GM21576 (cell line): ENCODE results near the gene ZNF593OS.

ENCODE experiments used
- ATAC-seq: cut with Tn5 transposase; IDR thresholded peaks from one replicate; pipeline ENCODE4 v1.9.1; 2021; ENCODE audit warnings: mild to moderate bottlenecking, moderate library complexity; ENCODE audit not compliant: unreplicated experiment

Gene ZNF593OS

DNA sequence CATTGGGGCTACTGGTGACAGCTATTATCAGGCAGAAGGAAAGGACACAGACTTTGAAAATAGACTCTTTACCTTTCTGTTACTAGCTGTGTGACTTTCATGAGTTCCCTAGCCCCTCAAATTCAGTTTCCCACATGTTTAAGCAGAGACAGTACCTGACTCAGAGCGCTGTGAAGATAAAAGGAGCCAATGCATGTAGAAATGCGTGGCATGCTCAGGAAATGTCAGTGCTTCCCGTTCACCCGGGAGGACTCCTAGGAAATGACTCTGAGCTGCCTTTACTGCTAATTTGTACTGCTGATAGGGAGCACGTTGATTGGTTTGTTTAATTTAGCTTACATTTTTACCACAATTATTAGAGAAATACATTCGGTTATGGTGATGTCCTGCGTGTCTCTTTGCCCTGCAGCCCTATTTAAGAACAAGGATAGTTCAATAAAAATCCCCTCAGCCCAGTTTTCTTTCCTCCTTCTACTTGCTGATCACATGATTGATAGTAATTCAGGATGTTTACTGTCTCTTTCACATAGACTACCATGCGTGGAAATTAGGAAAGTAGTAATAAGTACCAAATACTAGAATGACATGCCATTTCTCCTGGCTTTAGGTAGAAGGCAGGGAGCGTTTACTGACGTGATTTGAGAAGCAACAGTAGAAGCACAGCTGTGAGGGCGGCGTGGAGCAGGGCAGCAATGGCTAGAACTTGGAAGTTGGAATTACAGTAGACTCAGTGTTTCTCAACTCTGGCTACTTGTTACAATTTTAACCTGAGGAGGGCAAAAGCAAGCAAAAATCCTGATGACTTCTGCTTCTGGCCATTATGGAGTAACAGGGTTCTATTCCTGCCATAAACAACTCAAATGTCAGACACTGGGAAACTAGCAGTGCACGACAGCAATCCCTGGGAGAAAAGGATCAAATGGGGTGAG lies 44.1 kb downstream of the ZNF593OS start:
- no peak for ATAC-seq

DNA sequence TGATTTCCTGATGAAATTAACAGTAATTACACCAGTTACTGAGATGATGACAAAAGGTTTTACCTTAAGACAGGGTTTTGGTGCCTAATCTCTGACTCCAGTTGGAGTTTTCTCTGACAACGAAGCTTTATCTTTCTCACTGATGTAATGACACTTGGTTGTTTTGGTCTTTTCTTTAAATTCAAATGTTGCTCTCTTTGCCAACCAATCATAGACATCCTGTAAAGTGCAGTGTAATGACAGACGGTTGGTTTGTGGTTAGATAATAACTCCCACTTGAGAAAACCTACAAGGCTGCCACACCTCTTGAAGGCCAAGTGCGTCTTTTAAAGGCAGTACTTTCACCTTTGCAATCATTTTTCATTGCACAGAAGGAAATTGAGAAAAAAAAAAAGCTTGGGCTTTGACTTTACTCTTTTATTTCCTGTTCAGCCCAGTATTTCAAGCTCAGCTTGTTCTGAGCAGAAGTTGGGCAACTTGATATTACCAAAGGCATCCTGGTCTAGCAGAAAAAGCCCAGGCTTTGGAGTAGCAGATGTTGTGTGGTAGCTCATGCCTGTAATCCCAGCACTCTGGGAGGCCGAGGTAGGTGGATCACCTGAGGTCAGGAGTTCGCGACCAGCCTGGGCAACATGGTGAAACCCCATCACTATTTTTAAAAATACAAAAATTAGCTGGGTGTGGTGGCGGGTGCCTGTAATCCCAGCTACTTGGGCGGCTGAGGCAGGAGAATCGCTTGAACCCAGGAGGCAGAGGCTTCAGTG lies 45.1 kb downstream of the ZNF593OS start:
- ATAC-seq: no peak

DNA sequence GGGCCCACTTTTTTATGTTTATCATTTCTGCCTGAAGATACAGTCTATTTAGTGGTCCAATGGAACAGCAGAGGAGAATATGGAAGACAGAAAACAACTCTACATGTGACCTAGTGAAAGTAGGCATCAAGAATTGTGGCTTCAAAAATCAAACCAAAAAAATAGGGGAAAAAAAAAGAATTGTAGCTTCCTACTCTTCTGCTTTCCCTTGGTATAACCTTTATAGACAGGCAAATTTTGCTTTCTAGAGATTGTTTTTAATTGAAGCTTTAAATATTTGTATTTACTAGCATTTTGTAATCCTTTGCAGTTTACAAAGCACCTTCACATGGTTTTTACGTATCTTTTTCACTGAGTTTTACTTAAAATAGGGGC lies 45.7 kb downstream of the ZNF593OS start:
- ATAC-seq: no peak

DNA sequence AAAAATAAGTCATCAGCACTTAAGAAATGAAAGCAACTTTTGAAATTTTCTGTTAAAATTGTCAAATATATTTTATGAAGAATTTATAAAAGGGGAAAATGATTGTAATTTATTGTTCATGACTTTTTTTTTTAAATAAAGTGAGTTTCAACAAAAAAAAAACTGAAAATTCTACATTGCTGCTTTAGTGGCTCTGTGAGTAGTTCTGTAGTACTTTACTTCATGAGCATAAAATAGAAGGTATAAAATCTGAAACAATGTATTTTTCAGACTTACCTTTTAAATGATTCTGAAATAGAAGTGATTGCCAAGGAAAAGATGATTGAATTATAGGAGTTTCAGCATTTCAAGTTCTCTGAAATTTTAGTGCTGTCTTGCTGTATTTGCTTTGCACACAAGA lies 46.2 kb downstream of the ZNF593OS start:
- ATAC-seq: no peak

DNA sequence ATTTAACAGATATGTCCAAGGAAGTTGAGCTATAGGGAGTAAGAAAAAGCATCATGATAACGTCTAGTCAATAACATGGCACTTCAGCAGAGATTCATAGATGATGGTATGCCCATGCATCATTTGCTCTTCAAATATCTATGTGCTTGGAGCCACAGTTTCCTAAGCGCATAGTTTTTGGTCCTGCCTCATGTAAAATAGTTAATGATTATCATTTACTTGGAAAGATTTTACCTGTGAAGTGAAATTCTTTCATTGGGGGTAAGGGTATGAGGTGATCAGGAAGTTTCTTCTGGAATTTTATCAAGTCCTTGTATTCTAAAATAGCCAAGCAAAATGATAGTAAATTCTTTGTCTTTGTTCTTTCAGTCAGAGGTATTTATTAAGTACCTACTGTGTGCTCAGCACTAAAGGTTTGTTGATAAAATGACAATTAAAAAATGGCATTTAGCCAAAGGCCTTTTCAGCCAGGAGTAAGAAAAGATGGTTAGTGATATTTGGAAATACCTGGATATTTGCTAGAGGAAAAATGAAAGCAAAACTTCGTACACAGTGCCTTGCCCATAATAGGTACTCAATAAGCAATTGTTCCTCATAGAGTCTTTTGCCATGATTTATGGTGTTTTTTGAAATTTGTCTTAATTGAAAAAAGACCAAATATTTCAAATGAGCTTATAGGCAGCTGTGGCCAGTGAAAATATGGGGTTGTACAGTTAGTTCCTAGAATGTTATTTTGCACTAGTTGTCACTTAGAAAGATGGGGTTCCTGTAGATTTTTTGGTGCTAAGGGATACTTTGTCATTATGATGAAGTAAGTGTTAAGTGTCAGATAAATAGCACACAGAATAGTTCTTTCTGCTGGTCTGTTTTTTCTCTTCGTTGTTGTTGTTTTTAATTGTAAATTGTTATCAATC lies 47.0 kb downstream of the ZNF593OS start:
- ATAC-seq: no peak

- ATAC-seq: no peak
These were observed 48.4 kb downstream of the ZNF593OS start for GRCh38 chr1:26122988-26123973.

DNA sequence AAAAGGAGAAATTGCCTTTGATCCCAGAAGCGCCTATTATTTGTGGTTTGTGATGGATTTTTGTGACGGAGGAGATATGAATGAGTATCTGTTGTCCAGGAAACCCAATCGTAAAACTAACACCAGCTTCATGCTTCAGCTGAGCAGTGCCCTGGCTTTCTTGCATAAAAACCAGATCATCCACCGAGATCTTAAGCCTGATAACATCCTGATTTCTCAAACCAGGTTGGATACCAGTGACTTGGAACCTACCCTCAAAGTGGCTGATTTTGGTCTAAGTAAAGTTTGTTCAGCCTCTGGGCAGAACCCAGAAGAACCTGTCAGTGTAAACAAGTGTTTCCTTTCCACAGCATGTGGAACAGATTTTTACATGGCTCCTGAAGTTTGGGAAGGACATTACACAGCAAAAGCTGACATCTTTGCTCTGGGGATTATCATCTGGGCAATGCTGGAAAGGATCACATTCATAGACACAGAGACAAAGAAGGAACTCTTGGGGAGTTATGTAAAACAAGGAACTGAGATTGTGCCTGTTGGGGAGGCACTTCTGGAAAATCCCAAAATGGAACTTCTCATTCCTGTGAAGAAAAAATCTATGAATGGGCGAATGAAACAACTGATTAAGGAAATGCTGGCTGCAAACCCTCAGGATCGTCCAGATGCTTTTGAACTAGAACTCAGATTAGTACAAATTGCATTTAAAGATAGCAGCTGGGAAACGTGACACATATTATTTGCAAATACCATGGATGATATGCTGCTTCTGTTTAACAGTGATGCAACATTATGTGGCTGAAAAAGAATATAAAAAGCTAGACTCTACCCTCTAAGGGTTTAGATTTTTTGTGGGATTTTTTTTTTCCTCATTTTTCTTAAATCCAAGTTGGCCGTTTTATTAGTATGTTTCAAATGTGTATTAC lies 49.5 kb downstream of the ZNF593OS start:
- no peak for ATAC-seq

- no peak for ATAC-seq
These were observed 51.6 kb downstream of the ZNF593OS start for GRCh38 chr1:26119892-26120608.
